Memory B cell (primary cell): ENCODE measurements around the gene CELF2.

ENCODE experiments used
- ATAC-seq: fragments of 150-1000 bp; cut with Tn5 transposase; 2 replicates; pipeline ENCODE4 v1.10.0; 2021; ENCODE audit warnings: low read depth, mild to moderate bottlenecking, moderate library complexity
- DNase-seq, 2 donors: peaks; one replicate each; pipeline ENCODE4 v3.0.0; 2022; ENCODE audit warnings: low spot score in 2 of 2
- H3K27ac Mint-ChIP-seq: one replicate; pipeline ENCODE4 v1.8.0; 2022; ENCODE audit warnings: mild to moderate bottlenecking, moderate library complexity, mixed read lengths
- H3K27me3 Mint-ChIP-seq: one replicate; pipeline ENCODE4 v1.8.0; 2022; ENCODE audit warnings: mixed read lengths
- H3K36me3 Mint-ChIP-seq: one replicate; pipeline ENCODE4 v1.8.0; 2022; ENCODE audit warnings: mild to moderate bottlenecking, mixed read lengths
- H3K4me1 Mint-ChIP-seq: one replicate; pipeline ENCODE4 v1.8.0; 2022; ENCODE audit warnings: mixed read lengths
- H3K4me3 Mint-ChIP-seq: one replicate; pipeline ENCODE4 v1.8.0; 2022; ENCODE audit warnings: mild to moderate bottlenecking, moderate library complexity, mixed read lengths
- H3K9me3 Mint-ChIP-seq: one replicate; pipeline ENCODE4 v1.8.0; 2022; ENCODE audit warnings: mixed read lengths

The CELF2 gene

GRCh38 chr10:11331046-11331577 is 313.4 kb downstream of the CELF2 start:
- peaks cover 32% of the 10 kb centered on the region for H3K4me1 Mint-ChIP-seq
- no peak overlapping the region for H3K4me3 Mint-ChIP-seq
- no peak for ATAC-seq
- no peaks in the 10 kb centered on the region for H3K9me3 Mint-ChIP-seq
- no peak overlapping the region for H3K27ac Mint-ChIP-seq
- H3K27me3 Mint-ChIP-seq: no peaks in the 10 kb centered on the region
- peaks cover 35% of the 10 kb centered on the region for H3K36me3 Mint-ChIP-seq
- DNase-seq: no peak

DNA sequence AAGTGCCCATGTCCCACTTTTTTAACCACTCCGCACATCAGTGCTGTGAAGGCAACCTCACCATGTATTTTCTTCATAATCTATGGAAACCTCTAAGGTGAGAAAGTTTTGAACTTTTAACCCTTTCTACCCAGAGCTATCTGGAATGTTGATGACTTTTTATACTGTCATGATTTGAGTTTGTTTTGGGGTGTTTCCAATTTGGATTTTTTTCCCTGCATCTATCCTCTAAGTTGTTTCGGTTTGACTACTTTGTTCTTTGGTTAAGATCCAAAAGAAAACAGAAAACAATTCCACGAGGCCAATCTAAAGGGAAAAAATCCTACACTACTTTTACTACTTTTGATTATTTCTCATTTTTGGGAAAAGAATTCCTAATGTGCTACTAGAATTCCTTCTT is 314.1 kb downstream of the CELF2 start:
- Mint-ChIP-seq H3K27ac (no peak overlapping the region), H3K4me3 (no peak overlapping the region), H3K4me1 (peaks cover 32% of the 10 kb centered on the region), H3K36me3 (peaks cover 32% of the 10 kb centered on the region), H3K27me3 (no peaks in the 10 kb centered on the region), H3K9me3 (no peaks in the 10 kb centered on the region)
- no peak for DNase-seq
- no peak for ATAC-seq

DNA sequence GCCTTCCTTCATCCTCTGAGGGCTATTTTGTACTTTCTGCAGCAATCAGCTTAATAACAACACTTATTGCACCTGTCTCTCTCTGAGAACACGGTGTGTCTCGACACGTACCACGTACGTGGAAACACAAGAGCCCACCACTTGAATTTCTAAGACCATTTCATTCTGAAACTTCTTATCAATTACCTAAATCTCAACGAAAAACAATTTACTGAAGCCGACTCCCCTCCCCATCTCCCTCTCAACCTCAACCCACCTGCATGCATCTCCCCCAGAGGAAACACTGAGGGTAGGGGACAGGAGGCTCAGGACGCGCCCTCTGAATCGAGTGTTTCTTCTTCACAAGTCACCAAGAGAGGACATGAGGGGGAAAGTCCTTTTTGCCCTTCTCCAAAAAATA is 315.2 kb downstream of the CELF2 start:
- Mint-ChIP-seq H3K27me3 (no peaks in the 10 kb centered on the region), H3K9me3 (no peaks in the 10 kb centered on the region), H3K36me3 (peaks cover 27% of the 10 kb centered on the region), H3K27ac (peak overlapping the region; percentile 82), H3K4me1 (peaks cover 30% of the 10 kb centered on the region), H3K4me3 (no peak overlapping the region)
- no peak for ATAC-seq
- DNase-seq: no peak

GRCh38 chr10:11334436-11334835 is 316.8 kb downstream of the CELF2 start:
- Mint-ChIP-seq H3K9me3 (no peaks in the 10 kb centered on the region), H3K36me3 (peaks cover 21% of the 10 kb centered on the region), H3K27ac (peak overlapping the region; percentile 62), H3K4me1 (peaks cover 30% of the 10 kb centered on the region), H3K27me3 (no peaks in the 10 kb centered on the region), H3K4me3 (no peak overlapping the region)
- DNase-seq (no peak), ATAC-seq (no peak)

- Mint-ChIP-seq H3K4me1 (peaks cover 27% of the 10 kb centered on the region), H3K27ac (peak overlapping the region; percentile 83), H3K9me3 (no peaks in the 10 kb centered on the region), H3K4me3 (peak overlapping the region; percentile 48), H3K36me3 (peaks cover 17% of the 10 kb centered on the region), H3K27me3 (no peaks in the 10 kb centered on the region)
- ATAC-seq (peak; percentile 93), DNase-seq (peak in 1 of 2 donors; percentile 32)
Observed at GRCh38 chr10:11335167-11335652, 317.5 kb downstream of the CELF2 start.

DNA sequence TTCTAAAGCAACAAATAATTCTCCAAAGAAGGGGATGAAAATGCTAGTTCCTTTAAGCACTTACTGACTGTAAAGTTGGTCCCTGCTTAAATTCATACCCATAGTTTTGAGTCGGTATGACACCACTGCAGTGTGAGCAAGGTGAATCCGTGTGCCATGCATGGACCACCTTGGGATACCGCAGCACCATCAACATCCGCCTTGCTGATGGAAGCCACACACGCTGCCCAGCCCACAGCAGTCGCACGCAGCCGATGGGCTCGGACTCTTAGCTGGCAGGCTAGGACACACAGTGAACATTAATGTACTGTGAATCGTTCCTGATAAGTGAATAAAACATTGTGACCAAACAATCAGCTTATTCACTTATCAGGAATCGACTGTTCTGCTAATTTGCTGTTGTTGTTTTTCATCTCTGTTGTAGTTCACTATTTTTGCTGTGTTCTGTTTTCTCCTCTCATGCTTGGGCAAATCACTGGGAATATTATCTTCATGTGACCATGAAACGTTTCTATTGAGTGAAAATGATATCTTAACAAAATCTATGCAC is 318.3 kb downstream of the CELF2 start:
- H3K4me1 Mint-ChIP-seq: peaks cover 25% of the 10 kb centered on the region

DNA sequence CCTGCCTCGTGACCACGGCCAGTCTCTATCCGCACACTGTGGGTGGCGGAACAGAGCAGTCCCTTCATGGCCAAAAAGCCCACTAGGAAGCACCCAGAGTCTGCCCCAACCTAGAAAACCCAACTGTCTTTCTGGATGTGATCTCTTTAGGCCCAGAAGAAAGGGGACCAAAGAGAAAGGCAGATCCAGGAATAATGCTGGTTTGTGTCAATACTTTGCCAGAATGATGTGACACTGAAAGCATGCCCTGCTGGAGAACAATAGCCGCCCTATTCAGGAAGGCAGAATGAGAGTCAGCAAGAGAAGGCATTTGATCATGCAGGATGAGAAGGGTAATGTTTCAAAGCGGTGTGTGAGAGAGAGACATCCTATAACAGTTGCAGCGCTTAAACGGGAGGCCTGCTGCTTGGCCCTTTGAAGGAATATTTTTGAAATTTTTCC is 319.1 kb downstream of the CELF2 start:
- DNase-seq (no peak), ATAC-seq (no peak)
- no peak overlapping the region for H3K4me3 Mint-ChIP-seq
- peaks cover 12% of the 10 kb centered on the region for H3K36me3 Mint-ChIP-seq
- no peaks in the 10 kb centered on the region for H3K27me3 Mint-ChIP-seq
- peak overlapping the region; percentile 83 for H3K27ac Mint-ChIP-seq
- H3K4me1 Mint-ChIP-seq: peaks cover 25% of the 10 kb centered on the region
- no peaks in the 10 kb centered on the region for H3K9me3 Mint-ChIP-seq

More for the DNA sequence above, 318.3 kb downstream of the CELF2 start:
- H3K27ac Mint-ChIP-seq: peak overlapping the region; percentile 83
- ATAC-seq (no peak), DNase-seq (no peak)
- H3K4me3 Mint-ChIP-seq: no peak overlapping the region
- no peaks in the 10 kb centered on the region for H3K9me3 Mint-ChIP-seq
- peaks cover 14% of the 10 kb centered on the region for H3K36me3 Mint-ChIP-seq
- H3K27me3 Mint-ChIP-seq: no peaks in the 10 kb centered on the region

- Mint-ChIP-seq H3K4me1 (peaks cover 24% of the 10 kb centered on the region), H3K36me3 (peaks cover 12% of the 10 kb centered on the region), H3K9me3 (no peaks in the 10 kb centered on the region), H3K27me3 (no peaks in the 10 kb centered on the region), H3K27ac (peak overlapping the region; percentile 83), H3K4me3 (no peak overlapping the region)
- DNase-seq: no peak
- ATAC-seq: no peak
Observed at GRCh38 chr10:11337516-11337915, 319.8 kb downstream of the CELF2 start.

- ATAC-seq (no peak), DNase-seq (no peak)
- H3K27ac Mint-ChIP-seq: peak overlapping the region; percentile 83
- H3K4me1 Mint-ChIP-seq: peaks cover 19% of the 10 kb centered on the region
- H3K9me3 Mint-ChIP-seq: no peaks in the 10 kb centered on the region
- no peaks in the 10 kb centered on the region for H3K27me3 Mint-ChIP-seq
- H3K36me3 Mint-ChIP-seq: peaks cover 7% of the 10 kb centered on the region
- no peak overlapping the region for H3K4me3 Mint-ChIP-seq
Observed at GRCh38 chr10:11338160-11338844, 320.6 kb downstream of the CELF2 start.

DNA sequence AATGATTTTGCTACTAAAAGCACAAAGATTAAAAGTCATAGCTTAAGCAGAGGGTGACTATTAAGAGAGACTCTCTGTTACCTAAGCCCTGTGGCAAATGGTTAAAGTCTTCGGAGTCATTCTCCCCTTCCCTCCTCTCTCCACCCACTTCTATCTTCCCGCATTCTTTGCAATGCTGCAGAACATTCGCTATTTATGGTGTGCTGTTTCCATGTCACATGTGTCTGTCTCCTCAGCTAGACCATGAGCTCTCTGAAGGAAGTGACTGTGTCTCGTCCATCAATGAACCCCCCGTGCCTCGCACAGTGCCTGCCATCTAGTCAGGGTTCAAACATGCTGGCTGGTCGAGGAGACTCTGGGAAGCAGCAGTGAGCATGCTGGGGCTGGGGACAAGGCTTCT is 321.3 kb downstream of the CELF2 start:
- peaks cover 19% of the 10 kb centered on the region for H3K4me1 Mint-ChIP-seq
- ATAC-seq (no peak), DNase-seq (no peak)
- H3K27me3 Mint-ChIP-seq: no peaks in the 10 kb centered on the region
- H3K9me3 Mint-ChIP-seq: no peaks in the 10 kb centered on the region
- H3K36me3 Mint-ChIP-seq: peaks cover 7% of the 10 kb centered on the region
- no peak overlapping the region for H3K27ac Mint-ChIP-seq
- H3K4me3 Mint-ChIP-seq: no peak overlapping the region

- H3K27me3 Mint-ChIP-seq: no peaks in the 10 kb centered on the region
- H3K27ac Mint-ChIP-seq: no peak overlapping the region
- peaks cover 1% of the 10 kb centered on the region for H3K36me3 Mint-ChIP-seq
- DNase-seq (no peak), ATAC-seq (no peak)
- H3K9me3 Mint-ChIP-seq: no peaks in the 10 kb centered on the region
- H3K4me1 Mint-ChIP-seq: peaks cover 13% of the 10 kb centered on the region
- H3K4me3 Mint-ChIP-seq: no peak overlapping the region
Observed at GRCh38 chr10:11339660-11340059, 322.0 kb downstream of the CELF2 start.

DNA sequence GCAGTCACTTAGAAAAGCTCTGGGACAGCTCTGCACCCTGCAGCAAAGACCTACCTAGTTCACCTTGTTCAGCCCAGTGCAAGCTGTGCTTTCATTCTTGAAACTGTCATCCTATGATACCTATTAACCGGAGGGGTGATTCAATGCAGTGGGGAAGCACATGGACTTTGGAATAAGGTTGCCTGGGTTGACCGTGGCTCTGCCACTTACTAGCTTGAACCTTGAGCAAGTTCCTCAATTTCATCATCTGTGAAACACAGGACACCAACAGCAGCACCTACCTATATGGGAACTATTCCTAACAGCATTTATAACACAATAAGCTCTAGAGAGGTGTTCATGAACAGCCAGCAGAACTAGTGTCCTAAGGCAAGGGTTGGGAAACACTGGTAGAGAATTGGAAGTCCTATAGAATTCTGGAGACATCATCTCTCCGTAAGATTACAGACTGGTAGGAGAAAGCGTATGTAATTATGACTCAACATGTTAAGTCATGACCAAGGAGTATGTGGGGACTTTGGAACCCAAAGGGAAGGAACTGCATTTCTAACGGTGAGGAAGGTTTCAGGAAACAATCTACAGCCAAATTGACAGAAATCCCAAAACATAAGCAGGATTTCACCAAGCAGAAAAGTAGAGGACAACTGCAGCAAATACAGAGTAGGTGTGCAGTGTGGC is 323.8 kb downstream of the CELF2 start:
- no peak overlapping the region for H3K4me3 Mint-ChIP-seq
- no peak for ATAC-seq

DNA sequence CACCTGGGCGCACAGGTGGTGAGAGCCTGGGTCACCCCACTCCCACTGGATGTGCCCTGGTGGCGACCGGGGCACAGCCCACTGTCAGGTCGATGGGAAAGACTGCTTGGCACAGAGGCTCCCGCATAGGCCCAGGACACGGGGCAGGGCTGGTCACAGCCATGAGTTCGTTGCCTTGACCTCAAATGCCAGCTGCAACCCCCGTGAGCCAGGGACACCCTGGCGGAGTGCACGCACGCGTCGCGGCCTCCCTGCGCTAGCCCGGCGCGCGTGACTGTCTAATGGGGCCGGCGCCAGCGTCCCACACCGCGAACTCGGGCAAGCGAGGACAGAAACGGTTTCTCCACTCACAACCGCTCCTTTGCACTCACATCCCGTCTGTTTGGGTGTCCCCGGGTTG is 326.4 kb downstream of the CELF2 start:
- ATAC-seq (no peak), DNase-seq (no peak)
- H3K36me3 Mint-ChIP-seq: peaks cover 3% of the 10 kb centered on the region
- H3K4me1 Mint-ChIP-seq: no peaks in the 10 kb centered on the region
- H3K4me3 Mint-ChIP-seq: no peak overlapping the region
- no peaks in the 10 kb centered on the region for H3K27me3 Mint-ChIP-seq
- peaks cover 1% of the 10 kb centered on the region for H3K9me3 Mint-ChIP-seq
- no peak overlapping the region for H3K27ac Mint-ChIP-seq

More for the DNA sequence above, 323.8 kb downstream of the CELF2 start:
- H3K27ac Mint-ChIP-seq: no peak overlapping the region
- no peak for DNase-seq
- no peaks in the 10 kb centered on the region for H3K9me3 Mint-ChIP-seq
- peaks cover 1% of the 10 kb centered on the region for H3K36me3 Mint-ChIP-seq
- H3K4me1 Mint-ChIP-seq: peaks cover 2% of the 10 kb centered on the region
- no peaks in the 10 kb centered on the region for H3K27me3 Mint-ChIP-seq

DNA sequence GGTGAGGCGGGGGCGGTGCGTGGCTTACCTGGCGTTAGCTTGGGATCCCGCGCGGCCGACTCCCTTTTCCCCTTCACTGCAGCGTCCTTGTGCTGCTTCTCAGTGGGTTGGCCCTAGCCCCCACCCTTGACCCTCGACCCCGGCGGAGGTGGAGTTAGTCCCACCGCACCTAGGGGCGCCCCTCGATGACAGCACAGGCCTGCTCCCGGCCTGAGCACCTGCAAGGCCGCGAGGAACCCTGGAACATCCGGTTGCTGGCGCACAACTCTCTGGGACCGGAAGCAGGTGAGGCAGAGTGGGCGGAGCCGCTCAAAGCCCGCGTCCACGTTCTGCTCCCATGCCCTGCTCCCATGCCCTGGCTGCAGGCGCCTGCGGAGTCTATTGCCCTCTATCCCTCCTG is 326.9 kb downstream of the CELF2 start:
- Mint-ChIP-seq H3K9me3 (peaks cover 1% of the 10 kb centered on the region), H3K36me3 (peaks cover 3% of the 10 kb centered on the region), H3K27me3 (no peaks in the 10 kb centered on the region), H3K27ac (no peak overlapping the region), H3K4me1 (no peaks in the 10 kb centered on the region), H3K4me3 (peak overlapping the region; percentile 41)
- ATAC-seq (peak; percentile 32), DNase-seq (no peak)
